ENCODE results near the gene PCSK2.
"Not testable (repeated sequence)": the region's sequence is repeated elsewhere in the genome, so short reads cannot be mapped to it uniquely, and the experiment has no call there.

Gene PCSK2

DNA sequence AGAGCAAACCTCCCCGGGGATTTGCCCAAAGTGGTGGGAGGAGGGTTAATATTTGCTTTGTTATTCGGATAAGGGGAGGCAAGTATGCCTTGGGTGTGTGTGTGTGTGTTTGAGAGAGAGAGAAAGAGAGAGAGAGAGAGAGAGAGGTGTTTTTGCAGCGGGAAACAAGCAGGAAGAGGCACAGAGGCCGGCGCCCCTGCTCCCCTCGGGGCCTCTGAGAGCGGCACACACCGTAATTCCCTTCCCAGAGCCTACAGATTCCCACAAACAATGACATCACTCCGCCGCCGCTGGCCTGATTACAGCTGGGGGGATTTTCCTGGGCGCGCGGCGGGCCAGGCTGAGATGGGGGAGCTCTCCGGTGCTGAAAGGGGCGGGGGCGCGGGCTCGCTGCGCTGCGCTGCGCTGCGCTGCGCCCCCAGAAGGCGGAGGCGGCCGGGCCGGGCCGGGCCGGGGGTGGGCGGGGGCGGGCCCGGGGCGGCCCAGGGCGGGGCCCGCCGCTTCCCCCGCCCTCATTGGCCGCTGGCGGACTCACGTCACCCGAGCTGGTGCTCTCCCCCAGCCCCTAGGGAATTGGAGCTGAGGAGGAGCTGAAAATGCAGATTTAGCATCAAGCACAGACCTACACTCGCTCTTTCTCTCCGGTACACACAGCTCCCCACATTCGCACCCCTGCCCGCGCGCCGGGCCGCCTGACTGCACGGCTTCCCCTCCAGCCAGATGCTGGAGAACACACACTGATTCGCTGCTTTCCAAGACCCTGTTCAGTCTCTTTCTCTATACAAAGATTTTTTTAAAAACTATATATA lies at the start of gene PCSK2:
TSS of gene PCSK2 (plus strand) at position 631 of the 809 bp plus-strand sequence. CDS start 266 bp downstream, outside the sequence.
- no peak for ATAC-seq
- no peak for DNase-seq

DNA sequence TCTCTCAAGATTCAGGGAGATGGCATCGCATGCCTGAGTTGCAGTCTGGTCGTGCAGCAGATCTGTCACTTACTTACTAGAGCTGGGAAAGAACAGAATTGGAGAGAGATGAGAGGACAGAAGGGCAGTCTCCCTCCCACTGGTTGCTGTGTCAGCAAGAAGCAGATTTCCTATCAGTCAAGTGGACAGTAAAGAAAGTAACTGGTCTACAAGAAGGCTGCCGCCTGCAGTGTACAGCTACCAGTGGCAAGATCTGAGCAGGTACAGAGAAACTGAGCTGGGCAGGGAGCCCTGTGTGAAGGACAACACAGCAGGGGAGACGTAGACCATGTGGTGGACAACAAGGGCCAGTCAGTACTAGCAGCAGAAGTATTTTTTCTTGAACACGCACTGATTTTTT lies 49.5 kb upstream of the PCSK2 start:
- DNase-seq (no peak), ATAC-seq (no peak)

GRCh38 chr20:17179840-17180239 lies 47.0 kb upstream of the PCSK2 start:
- DNase-seq (no peak), ATAC-seq (no peak)

DNA sequence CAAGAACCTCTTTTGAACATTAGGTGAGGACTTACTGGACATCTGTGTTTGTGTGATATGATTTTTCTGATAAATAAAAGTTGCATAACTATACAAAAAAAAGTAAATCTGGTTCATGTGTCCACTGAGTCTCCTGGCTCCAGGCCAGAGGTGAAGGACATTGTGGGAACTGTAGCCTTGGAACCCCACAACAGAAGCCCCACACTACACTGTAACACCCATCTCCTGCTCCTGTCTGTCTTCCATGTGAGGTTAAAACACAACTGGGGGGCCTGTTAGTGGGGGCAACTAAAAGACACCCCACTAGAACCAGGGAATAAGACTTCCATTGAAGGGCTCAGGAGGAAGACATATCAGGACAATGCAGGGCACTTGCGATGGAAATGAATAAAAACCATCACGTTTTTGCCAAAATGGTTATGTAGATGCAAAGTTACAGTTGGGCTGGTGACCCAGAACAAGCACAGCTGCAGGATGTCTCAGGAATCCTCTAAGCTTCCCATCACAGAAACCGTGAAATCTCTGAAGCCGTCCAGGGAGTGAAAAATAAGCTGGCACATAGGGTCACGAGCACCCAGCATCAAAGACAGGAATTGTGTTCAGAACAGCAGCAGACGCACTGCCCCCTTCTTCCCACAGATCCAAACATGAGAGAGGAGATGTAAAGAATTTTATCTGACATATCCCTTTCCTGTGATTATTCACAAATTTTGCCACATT lies 36.7 kb upstream of the PCSK2 start:
- no peak for ATAC-seq
- DNase-seq: no peak

- no peak for DNase-seq
- ATAC-seq: no peak
Measured at GRCh38 chr20:17197041-17197440, 29.8 kb upstream of the PCSK2 start.

DNA sequence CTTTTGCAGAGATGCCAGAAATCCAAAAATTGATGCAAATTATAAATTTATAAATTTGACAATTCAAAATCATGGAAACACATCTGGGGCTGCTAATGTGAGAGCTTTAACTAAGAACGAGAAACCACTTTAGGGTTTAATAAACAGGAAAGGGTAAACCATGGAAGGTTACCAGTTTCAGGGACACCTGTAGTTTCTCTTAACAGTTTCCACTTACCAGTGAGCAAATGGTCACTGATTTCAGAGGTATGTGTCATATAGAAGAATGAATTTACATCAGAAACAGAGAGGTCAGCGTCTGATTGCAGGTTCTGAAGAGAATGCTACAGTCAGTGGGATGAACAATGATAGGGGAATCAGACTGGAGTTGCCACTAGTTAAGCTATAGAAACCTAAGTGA lies 24.8 kb upstream of the PCSK2 start:
- no peak for DNase-seq

DNA sequence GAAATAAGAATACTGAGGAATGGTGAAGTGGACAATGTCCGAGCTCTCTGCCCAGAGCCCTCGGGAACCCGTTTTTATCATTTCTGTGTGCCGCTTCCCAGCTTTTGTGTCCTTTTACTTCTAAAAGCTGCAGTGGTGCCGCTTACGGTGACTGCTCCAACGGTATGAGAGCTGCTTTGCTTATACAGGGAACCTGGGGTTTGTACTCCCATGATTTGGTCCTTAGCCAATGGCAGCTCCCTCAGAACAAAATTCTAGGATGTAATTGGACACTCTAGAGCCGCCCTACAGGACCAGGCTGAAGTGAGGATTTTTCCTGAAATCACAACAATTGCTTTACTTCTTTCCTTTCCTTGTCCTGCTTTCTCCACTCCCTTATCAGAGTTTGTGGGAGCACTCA lies 24.2 kb upstream of the PCSK2 start:
- ATAC-seq: no peak

More for the DNA sequence above, 24.8 kb upstream of the PCSK2 start:
- no peak for ATAC-seq

DNA sequence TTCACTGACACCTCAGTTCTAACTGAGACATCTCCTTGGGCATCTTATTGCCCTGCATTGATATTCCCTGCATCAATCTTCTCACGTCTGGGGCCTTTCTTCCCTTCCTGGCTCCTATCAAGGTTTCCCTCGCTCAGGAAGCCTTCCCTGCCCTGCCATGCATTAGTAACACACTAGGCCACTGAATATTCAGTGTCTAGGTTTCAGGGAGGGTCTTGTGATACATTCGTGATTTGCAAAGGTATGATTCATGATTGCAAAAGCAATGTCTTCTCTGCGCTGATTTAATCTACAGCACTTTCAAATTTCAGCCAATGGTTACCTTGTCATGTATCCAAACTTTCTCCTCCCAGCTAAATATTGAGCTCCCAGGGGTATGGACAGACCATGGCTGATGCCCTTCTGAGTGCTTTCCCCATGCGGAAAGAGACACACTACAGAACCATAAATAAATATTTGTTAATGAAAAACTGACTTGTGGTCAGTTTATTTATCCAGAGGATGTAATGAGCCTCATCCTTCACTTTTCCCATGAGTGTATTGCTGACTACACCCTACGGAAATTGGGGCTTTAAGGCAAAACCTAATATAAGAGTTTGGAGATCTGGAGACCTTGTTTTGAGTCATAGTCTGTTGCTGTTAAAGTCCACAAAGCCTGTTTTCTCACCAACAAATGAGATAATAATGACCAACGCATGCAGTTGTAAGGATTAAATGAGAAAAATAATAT lies 21.6 kb upstream of the PCSK2 start:
- no peak for DNase-seq
- no peak for ATAC-seq

More for the DNA sequence above, 24.2 kb upstream of the PCSK2 start:
- DNase-seq: no peak

DNA sequence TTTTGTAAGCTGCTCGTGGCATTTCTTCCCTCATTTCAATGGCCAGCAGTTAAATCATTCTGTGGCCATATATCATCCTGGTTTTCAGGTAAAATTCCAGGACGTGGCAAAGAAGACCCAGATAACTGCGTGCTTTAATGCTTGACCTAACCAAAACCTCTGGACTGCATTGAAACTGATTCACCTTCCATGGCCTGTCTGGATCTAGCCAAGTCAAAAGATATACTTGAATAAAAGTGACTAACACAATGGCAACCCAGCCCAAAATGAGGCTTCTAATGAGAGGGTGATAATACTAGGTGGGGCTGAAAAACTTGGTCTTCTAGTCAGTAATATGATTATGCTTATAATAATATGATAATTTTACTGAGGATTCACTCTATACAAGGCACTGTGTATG lies 16.5 kb upstream of the PCSK2 start:
- DNase-seq (no peak), ATAC-seq (no peak)

GRCh38 chr20:17210983-17211382 lies 15.9 kb upstream of the PCSK2 start:
- no peak for DNase-seq
- no peak for ATAC-seq

- DNase-seq (no peak), ATAC-seq (no peak)
Measured at GRCh38 chr20:17215167-17215566, 11.7 kb upstream of the PCSK2 start.

GRCh38 chr20:17219856-17220255 lies 7.0 kb upstream of the PCSK2 start:
- not testable (repeated sequence) for DNase-seq, ATAC-seq

DNA sequence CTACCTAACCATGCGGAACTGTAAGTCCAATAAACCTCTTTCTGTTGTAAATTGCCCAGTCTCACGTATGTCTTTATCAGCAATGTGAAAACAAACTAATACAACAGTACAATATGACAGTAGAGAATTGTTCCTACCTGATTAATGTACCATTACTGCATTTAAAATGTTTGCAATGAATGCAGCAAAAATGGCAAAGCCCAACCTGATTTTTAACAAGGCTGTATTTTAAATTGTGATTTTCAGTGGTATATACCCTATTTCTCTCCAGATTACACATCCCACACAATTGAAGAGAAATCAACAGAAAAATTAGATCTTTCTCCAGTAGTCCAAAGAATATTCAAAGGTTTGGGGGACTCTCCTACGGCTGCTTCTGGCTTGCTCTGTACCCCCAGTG lies 3.3 kb upstream of the PCSK2 start:
- ATAC-seq (no peak), DNase-seq (no peak)

DNA sequence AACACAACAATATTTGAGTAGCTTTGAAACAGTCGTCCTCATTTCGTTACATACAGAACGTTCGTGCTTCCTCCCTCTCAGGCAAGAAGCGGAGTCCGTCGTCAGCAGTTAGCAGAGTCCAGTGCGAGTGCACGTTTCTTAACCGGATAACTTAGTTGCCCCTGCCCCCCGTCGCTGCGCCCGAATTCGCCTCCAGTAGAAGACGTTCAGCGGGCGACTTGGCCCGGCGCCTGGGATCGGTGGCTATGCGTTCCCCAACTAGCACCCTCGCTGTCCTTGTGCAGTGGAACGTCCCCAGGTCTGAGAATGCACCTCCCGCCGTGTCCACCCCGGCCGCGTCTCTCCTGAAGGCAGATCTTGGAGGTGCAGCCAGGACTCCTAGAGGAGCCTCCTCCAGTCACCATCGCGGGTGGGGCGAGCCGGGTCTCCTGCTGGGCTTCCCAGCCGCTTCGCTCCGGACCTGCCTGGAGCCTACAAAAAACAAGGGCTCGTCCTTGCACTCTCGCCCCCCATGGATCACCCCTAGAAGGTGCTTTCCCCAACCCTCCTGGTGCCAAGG lies 910 bp upstream of the PCSK2 start:
- DNase-seq: peak; percentile 3
- no peak for ATAC-seq

- DNase-seq (no peak), ATAC-seq (no peak)
Measured at GRCh38 chr20:17227219-17227575, 357 bp downstream of the PCSK2 start.

- ATAC-seq (no peak), DNase-seq (no peak)
Measured at GRCh38 chr20:17227669-17228623, 1.1 kb downstream of the PCSK2 start.

DNA sequence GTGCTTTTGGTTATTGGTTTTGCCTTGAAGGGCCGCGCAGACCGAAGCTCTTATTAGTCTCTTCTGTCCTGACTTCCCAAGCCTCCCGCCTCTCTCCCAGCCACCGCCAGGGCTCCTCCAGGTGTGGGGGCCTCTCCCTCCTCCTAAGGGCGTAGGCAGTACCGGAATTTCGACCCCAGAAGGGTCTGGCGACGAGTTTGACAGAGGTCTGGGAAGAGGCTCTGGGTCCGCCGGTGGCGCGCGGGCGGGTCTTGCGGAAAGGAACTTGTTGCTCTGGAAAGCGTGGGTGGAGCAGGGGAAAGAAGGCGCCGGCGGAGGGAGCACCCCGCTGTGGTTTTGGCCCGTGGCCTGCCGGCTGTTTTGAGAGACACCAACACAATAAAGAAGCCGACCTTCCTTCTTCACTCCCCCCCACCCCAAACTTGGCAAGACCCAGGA lies 1.8 kb downstream of the PCSK2 start:
- ATAC-seq (no peak), DNase-seq (no peak)

GRCh38 chr20:17229256-17229655 lies 2.4 kb downstream of the PCSK2 start:
- DNase-seq (no peak), ATAC-seq (no peak)

DNA sequence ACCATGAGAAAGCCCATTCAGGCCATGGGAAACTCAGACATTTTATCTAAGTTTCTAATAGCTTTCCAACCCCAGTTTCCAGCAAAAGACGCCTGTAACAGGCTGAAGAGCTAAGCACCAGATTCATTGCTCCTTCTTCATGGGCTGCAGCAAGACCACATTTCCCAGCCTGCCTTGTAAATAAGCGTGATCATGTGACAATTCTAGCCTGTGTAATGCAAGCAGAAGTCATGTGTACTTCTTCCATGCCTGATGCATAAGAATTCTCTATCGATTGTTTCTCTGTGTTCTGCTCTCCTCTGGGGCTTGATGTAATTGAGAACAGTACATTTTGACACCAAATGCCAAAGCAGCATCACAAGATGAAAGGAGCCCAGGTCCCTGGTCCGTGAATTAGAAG lies 6.8 kb downstream of the PCSK2 start:
- DNase-seq (no peak), ATAC-seq (no peak)

DNA sequence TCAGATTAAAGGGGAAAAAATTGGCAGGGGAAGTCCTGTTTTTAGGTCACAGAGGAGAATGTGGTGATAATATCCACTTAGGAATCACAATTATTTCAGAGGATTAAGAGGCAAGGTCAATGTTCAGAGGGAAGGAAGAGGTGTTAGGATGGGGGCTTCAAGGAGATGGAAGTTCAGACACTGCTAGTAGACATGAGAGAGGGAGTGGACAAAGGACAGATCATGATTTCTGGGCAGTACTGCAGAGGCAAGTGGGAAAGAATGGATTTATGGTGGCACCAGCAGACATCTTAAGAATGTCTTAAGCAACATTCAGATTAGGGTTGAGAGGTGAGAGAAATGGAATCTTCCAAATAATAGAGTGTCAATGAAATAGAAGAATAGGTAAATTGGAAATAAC lies 9.9 kb downstream of the PCSK2 start:
- no peak for ATAC-seq

GRCh38 chr20:17248224-17248623 lies 21.4 kb downstream of the PCSK2 start:
- no peak for ATAC-seq

More for the DNA sequence above, 9.9 kb downstream of the PCSK2 start:
- no peak for DNase-seq

More at GRCh38 chr20:17248224-17248623, 21.4 kb downstream of the PCSK2 start:
- no peak for DNase-seq
